Endothelial cell of umbilical vein (primary cell): ENCODE measurements around the gene RANBP1. TPM values are rescaled to one million over a fixed set of nuclear protein-coding genes. Genes with fewer than 3 reads are reported as not detected.
A peak's percentile ranks its signal among the peaks of the same experiment; 100 is the strongest.

Source experiments
- BruUV-seq: library from RNA; stranded (reverse); fragments of 400-500 nt; replicated peaks from 2 replicates; lab custom pipeline; 2021; lab: Mats Ljungman, UMichigan
- CTCF ChIA-PET: fragments of 300-600, 350-600 bp; sonication (Branson Sonifier 250); formaldehyde crosslinking; loops from one replicate; lab custom pipeline; 2021; ENCODE audit warnings: antibody characterized with exemption, inconsistent platforms; lab: Charles Lee
- POLR2A ChIA-PET: fragments of 300-600, 350-600 bp; sonication (Branson Sonifier 250); formaldehyde crosslinking; loops from one replicate; lab custom pipeline; 2021; ENCODE audit warnings: antibody characterized with exemption, inconsistent platforms; lab: Charles Lee
- DNase-seq: peaks from one replicate; pipeline ENCODE4 v3.0.0-alpha.2; 2011; ENCODE audit warnings: low read depth, low spot score
- FAIRE-seq: peaks from 2 replicates; lab custom pipeline; 2011; peaks lifted over from hg19 to GRCh38; lab: Jason Lieb, UNC
- H2AFZ ChIP-seq: 2 replicates; pipeline ENCODE4 v1.6.0; 2012; ENCODE audit warnings: low read depth, low read length, control low read depth, inconsistent platforms
- H3K27ac ChIP-seq: 2 replicates; pipeline ENCODE4 v1.5.1; 2011; ENCODE audit warnings: low read depth, mild to moderate bottlenecking, control low read depth, low read length, moderate library complexity; ENCODE audit not compliant: insufficient read depth
- H3K27me3 ChIP-seq, 2 experiments: 2 replicates each; pipeline versions ENCODE4 v1.6.0 to v1.6.1; 2011; ENCODE audit warnings: low read length in 2 of 2, mixed read lengths in 1 of 2; ENCODE audit not compliant: control insufficient read depth in 2 of 2, insufficient read depth in 2 of 2
- H3K36me3 ChIP-seq, 2 experiments: 2 replicates in 1 of 2; 3 replicates in 1 of 2; pipeline ENCODE4 v1.5.1; 2011; ENCODE audit warnings: low read length in 2 of 2, mild to moderate bottlenecking in 1 of 2, moderate library complexity in 1 of 2; ENCODE audit not compliant: control insufficient read depth in 2 of 2, insufficient read depth in 2 of 2; ENCODE audit errors: extremely low read depth in 1 of 2
- H3K4me1 ChIP-seq: 3 replicates; pipeline ENCODE4 v1.5.1; 2011; ENCODE audit warnings: mild to moderate bottlenecking, low read length; ENCODE audit not compliant: control insufficient read depth, insufficient read depth; ENCODE audit errors: extremely low read depth
- H3K4me2 ChIP-seq: 2 replicates; pipeline ENCODE4 v1.6.1; 2011; ENCODE audit warnings: low read length, control low read depth, mixed read lengths; ENCODE audit not compliant: insufficient read depth
- H3K4me3 ChIP-seq, 3 experiments: fragments of 200-600 bp in 1 of 3; sonication (generic), shearing (Covaris generic) in 1 of 3; replicated peaks in 1 of 3; 2 replicates each; pipeline ENCODE4 v1.5.1; 2011 to 2016; ENCODE audit warnings: control low read depth in 3 of 3, low read length in 3 of 3, mild to moderate bottlenecking in 2 of 3, inconsistent platforms in 1 of 3, low read depth in 1 of 3, moderate library complexity in 1 of 3; ENCODE audit not compliant: insufficient read depth in 1 of 3
- H3K79me2 ChIP-seq: 2 replicates; pipeline ENCODE4 v1.6.0; 2012; ENCODE audit warnings: low read length, inconsistent platforms; ENCODE audit not compliant: control insufficient read depth, insufficient read depth
- H3K9ac ChIP-seq: replicated peaks from 2 replicates; pipeline ENCODE3; 2011; ENCODE audit warnings: low read length, control low read depth; ENCODE audit not compliant: insufficient read depth; ENCODE audit errors: extremely low read depth
- H3K9me1 ChIP-seq: replicated peaks from 3 replicates; pipeline ENCODE4 v1.6.0; 2011; ENCODE audit warnings: mild to moderate bottlenecking, low read length; ENCODE audit not compliant: control insufficient read depth, insufficient read depth; ENCODE audit errors: extremely low read depth
- H3K9me3 ChIP-seq: replicated peaks from 2 replicates; pipeline ENCODE4 v1.5.1; 2012; ENCODE audit warnings: low read length, inconsistent platforms; ENCODE audit not compliant: control insufficient read depth, insufficient read depth
- H4K20me1 ChIP-seq: replicated peaks from 2 replicates; pipeline ENCODE3; 2011; ENCODE audit warnings: mild to moderate bottlenecking, low read length; ENCODE audit not compliant: control insufficient read depth, insufficient read depth; ENCODE audit errors: extremely low read depth
- EZH2 ChIP-seq: IDR thresholded peaks from 2 replicates; pipeline ENCODE4 v1.6.1; 2012; ENCODE audit warnings: borderline replicate concordance, low read depth, mild to moderate bottlenecking, moderate library complexity, low read length, inconsistent platforms; ENCODE audit not compliant: severe bottlenecking
- FOS ChIP-seq: IDR thresholded peaks from 2 replicates; pipeline ENCODE4 v1.6.1; 2011; ENCODE audit warnings: mild to moderate bottlenecking, low read length, moderate library complexity, borderline replicate concordance; ENCODE audit not compliant: insufficient read depth
- GATA2 ChIP-seq: IDR thresholded peaks from 2 replicates; pipeline ENCODE4 v1.7.0; 2011; ENCODE audit warnings: low read depth, mild to moderate bottlenecking, moderate library complexity, mixed read lengths, low read length; ENCODE audit not compliant: insufficient read length, insufficient read depth
- MYC ChIP-seq: IDR thresholded peaks from one replicate; pipeline ENCODE4 v1.6.1; 2011; ENCODE audit warnings: mild to moderate bottlenecking, low read depth, low read length
- POLR2A ChIP-seq: IDR thresholded peaks from 2 replicates; pipeline ENCODE4 v1.6.1; 2012; ENCODE audit warnings: low read depth, mild to moderate bottlenecking, control low read depth, low read length
- POLR2AphosphoS5 ChIP-seq: IDR thresholded peaks from 2 replicates; pipeline ENCODE4 v1.6.1; 2012; ENCODE audit warnings: low read depth, mild to moderate bottlenecking, control low read depth, low read length, moderate library complexity; ENCODE audit not compliant: insufficient read depth
- dilution Hi-C: fragments of 300-500 bp; cut with MboI; formaldehyde crosslinking; loops from one replicate; pipeline ENCODE4 v1.15.0; 2019; ENCODE audit warnings: low sequenced_read_pairs; ENCODE audit not compliant: extremely low pct_ligation_motif_present
- intact Hi-C: fragments of 100-400 bp; cut with micrococcal nuclease; formaldehyde crosslinking; loops from one replicate; pipeline ENCODE4 v1.10.0; 2022
- polyA plus RNA-seq, 4 experiments: library from polyadenylated mRNA; depleted of rRNA in 3 of 4; stranded (reverse) in 3 of 4; unstranded in 1 of 4; fragments of >200 nt; gene quantifications; 2 replicates each; pipeline versions ENCODE4 v1.2.1 to v1.2.3, GENCODE V29; 2011 to 2012; ENCODE audit warnings: missing spikeins in 1 of 4
- total RNA-seq: library from RNA; stranded (reverse); gene quantifications from 2 replicates; pipeline ENCODE4 v1.2.3, GENCODE V29; 2021
- TF ChIP-seq, protein P1 (sequence below), 2 donors: IDR thresholded peaks; 1 replicate in 1 of 2; 2 replicates in 1 of 2; pipeline ENCODE4 v1.5.1; 2011; ENCODE audit warnings: low read length in 2 of 2, mild to moderate bottlenecking in 2 of 2, moderate library complexity in 2 of 2, control low read depth in 1 of 2, inconsistent platforms in 1 of 2, low read depth in 1 of 2; ENCODE audit not compliant: insufficient read depth in 1 of 2; ENCODE audit errors: extremely low read depth in 1 of 2
- TF ChIP-seq, protein P2 (sequence below): IDR thresholded peaks from 2 replicates; pipeline ENCODE4 v1.6.1; 2011; ENCODE audit not compliant: insufficient read depth, insufficient read length

Gene RANBP1
- total and polyA plus RNA-seq, 2 donors (not counting 3 experiments of a cell fraction or from before 2014, with no cell fraction given), result 228 to 247 TPM

DNA sequence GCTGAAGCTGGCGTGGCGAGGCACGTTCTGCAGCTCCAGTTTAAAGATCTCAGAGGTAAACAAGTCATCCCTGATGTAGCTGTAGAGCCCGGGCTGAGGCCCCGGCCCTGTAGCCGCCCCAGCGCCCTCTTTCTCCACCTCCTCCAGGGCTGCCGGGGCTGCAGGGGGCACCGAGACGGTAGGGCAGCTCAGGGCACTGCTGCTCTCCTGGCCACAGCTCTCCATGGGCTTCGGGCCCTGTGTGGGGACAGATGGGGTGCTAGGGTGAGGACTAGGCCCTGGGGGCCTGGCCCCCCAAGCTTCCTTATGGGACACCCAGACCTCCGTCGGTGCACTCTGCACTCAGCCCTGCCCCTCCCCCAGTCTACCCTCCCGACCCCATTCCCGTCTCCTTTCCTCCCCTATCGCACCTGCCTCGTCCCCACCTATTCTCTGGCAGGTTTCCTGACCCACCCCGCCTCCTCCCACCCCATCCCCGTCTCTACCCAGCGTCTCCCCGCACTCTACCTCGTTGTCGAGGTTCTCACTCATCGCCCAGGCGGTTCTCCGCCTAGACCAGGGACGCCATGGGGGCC lies 559 bp downstream of the RANBP1 start:
- ChIA-PET CTCF (no interaction called here), POLR2A (no interaction called here)
- peak overlapping the region; percentile 69 for H3K4me2 ChIP-seq
- no peaks in the 10 kb centered on the region for H3K9me1 ChIP-seq
- no peaks in the 10 kb centered on the region for H4K20me1 ChIP-seq
- peak overlapping the region; percentile 62 to 87 (median 74) for H3K4me3 ChIP-seq
- dilution Hi-C loops, result no loop called here
- TF ChIP-seq EZH2 (no peak), FOS (no peak), POLR2AphosphoS5 (no peak), POLR2A (no peak), MYC (no peak), GATA2 (no peak)
- TF ChIP-seq, protein P1, sequence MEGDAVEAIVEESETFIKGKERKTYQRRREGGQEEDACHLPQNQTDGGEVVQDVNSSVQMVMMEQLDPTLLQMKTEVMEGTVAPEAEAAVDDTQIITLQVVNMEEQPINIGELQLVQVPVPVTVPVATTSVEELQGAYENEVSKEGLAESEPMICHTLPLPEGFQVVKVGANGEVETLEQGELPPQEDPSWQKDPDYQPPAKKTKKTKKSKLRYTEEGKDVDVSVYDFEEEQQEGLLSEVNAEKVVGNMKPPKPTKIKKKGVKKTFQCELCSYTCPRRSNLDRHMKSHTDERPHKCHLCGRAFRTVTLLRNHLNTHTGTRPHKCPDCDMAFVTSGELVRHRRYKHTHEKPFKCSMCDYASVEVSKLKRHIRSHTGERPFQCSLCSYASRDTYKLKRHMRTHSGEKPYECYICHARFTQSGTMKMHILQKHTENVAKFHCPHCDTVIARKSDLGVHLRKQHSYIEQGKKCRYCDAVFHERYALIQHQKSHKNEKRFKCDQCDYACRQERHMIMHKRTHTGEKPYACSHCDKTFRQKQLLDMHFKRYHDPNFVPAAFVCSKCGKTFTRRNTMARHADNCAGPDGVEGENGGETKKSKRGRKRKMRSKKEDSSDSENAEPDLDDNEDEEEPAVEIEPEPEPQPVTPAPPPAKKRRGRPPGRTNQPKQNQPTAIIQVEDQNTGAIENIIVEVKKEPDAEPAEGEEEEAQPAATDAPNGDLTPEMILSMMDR (IDR thresholded peaks at IDR 0.05; ENCODE audit: extremely low read depth in 1 of 2, insufficient read depth in 1 of 2, low read depth in 1 of 2, low read length in 2 of 2), result no peak
- TF ChIP-seq, protein P2, sequence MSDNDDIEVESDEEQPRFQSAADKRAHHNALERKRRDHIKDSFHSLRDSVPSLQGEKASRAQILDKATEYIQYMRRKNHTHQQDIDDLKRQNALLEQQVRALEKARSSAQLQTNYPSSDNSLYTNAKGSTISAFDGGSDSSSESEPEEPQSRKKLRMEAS, result no peak
- peak overlapping the region; percentile 92 for H3K9ac ChIP-seq
- H3K79me2 ChIP-seq, result peaks cover 63% of the 10 kb centered on the region
- peak overlapping the region; percentile 75 for H2AFZ ChIP-seq
- DNase-seq (no peak), FAIRE-seq (no peak)
- no peaks in the 10 kb centered on the region for H3K9me3 ChIP-seq
- intact Hi-C loops, result no loop called here
- H3K27ac ChIP-seq, result peak overlapping the region; percentile 67
- H3K36me3 ChIP-seq, result peaks cover 16 to 27% of the 10 kb centered on the region in 2 experiments
- H3K27me3 ChIP-seq, result no peaks in the 10 kb centered on the region
- BruUV-seq, result TSS peak; percentile 44
- H3K4me1 ChIP-seq, result peaks cover 22% of the 10 kb centered on the region
